ENCODE data around the gene RXFP4.

DNA sequence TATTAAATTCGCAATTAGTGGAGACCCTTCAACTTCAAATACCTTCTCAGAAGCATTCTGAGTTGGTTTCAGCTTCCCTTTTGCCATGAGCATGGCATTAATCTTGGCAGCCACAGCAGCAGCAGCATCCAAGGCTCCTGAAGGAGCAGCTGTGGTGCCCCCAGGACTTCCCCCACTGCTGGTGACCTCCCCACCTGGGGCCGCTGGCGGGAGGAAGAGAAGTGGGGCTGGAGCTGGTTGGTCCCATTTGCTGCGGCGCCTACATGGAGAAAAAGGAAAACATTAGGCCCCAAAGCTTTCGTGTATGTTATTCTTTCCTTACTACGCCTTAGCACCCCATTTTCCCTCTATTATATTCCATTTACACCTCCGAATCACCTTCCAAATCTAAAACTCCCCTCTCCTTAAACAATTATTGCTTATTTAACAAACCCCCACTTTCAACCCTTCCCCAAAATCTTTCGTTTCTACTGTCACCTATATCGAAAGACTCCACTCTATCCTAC is 7.8 kb upstream of the RXFP4 start:
- TF ChIP-seq, protein P1, sequence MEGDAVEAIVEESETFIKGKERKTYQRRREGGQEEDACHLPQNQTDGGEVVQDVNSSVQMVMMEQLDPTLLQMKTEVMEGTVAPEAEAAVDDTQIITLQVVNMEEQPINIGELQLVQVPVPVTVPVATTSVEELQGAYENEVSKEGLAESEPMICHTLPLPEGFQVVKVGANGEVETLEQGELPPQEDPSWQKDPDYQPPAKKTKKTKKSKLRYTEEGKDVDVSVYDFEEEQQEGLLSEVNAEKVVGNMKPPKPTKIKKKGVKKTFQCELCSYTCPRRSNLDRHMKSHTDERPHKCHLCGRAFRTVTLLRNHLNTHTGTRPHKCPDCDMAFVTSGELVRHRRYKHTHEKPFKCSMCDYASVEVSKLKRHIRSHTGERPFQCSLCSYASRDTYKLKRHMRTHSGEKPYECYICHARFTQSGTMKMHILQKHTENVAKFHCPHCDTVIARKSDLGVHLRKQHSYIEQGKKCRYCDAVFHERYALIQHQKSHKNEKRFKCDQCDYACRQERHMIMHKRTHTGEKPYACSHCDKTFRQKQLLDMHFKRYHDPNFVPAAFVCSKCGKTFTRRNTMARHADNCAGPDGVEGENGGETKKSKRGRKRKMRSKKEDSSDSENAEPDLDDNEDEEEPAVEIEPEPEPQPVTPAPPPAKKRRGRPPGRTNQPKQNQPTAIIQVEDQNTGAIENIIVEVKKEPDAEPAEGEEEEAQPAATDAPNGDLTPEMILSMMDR (IDR thresholded peaks at IDR 0.05; ENCODE audit: insufficient read depth, low read depth, low read length): no peak
- no peak for TF ChIP-seq EZH2 (IDR thresholded peaks at IDR 0.05; ENCODE audit: insufficient read depth, low read length)

Data from astrocyte (in vitro differentiated cells and primary cell).